Tibial nerve (tissue), 3 donors: Measurements from ENCODE around the gene TPK1.

Experiments
- CTCF ChIP-seq, 5 experiments: fragments of 200-600 bp in 3 of 5; fragments of 450-650 bp in 2 of 5; sonication (generic) in 3 of 5; IDR thresholded peaks; one replicate each; pipeline ENCODE4 v1.5.1; 2016 to 2019; ENCODE audit warnings: antibody characterized with exemption in 5 of 5, mild to moderate bottlenecking in 3 of 5, moderate library complexity in 2 of 5
- POLR2A ChIP-seq, 2 donors: fragments of 450-650 bp; IDR thresholded peaks; one replicate each; pipeline ENCODE4 v1.6.1; 2017; ENCODE audit warnings: antibody characterized with exemption in 2 of 2, mild to moderate bottlenecking in 2 of 2, moderate library complexity in 2 of 2

GRCh38 chr7:144549861-144550260, 286.0 kb downstream of the TPK1 start:
- no peak for TF ChIP-seq CTCF (IDR thresholded peaks at IDR 0.05)
- TF ChIP-seq POLR2A (IDR thresholded peaks at IDR 0.05) = no peak
